ENCODE measurements around the gene RAD51B.
A peak's percentile ranks its signal among the peaks of the same experiment; 100 is the strongest.

RAD51B gene

DNA sequence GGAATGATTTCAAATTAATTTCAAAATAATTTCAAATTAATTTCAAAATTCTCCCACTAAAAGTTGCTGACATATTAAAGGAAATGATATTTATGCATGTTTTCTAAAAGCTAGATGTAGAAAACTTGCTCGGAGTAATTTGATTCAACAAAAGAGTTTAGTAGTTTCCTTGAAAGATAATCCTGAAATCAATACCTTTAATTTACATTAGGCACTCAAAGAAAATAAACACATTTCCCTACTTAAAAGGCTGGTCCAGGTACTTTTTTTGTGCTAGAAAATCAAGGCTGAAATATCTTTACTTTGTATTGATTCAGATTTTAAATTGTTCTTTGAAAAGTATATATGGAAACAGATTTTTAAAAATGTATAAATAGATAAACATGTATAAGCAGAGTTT, 370.5 kb downstream of the RAD51B start (continued):
- TF ChIP-seq, protein P1, sequence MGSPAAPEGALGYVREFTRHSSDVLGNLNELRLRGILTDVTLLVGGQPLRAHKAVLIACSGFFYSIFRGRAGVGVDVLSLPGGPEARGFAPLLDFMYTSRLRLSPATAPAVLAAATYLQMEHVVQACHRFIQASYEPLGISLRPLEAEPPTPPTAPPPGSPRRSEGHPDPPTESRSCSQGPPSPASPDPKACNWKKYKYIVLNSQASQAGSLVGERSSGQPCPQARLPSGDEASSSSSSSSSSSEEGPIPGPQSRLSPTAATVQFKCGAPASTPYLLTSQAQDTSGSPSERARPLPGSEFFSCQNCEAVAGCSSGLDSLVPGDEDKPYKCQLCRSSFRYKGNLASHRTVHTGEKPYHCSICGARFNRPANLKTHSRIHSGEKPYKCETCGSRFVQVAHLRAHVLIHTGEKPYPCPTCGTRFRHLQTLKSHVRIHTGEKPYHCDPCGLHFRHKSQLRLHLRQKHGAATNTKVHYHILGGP (tag by site-specific recombination; IDR thresholded peaks at IDR 0.05): peak; percentile 93
- TF ChIP-seq ZNF549 (tag by site-specific recombination; IDR thresholded peaks at IDR 0.05) (no peak), TCF7L2 (IDR thresholded peaks at IDR 0.05; ENCODE audit: borderline replicate concordance, low read depth, low read length) (0 out of 2 replicates have a peak, but pooled peaks have one; percentile 24), ZBTB6 (tag by site-specific recombination; IDR thresholded peaks at IDR 0.05) (no peak), FEZF1 (tag by site-specific recombination; IDR thresholded peaks at IDR 0.05) (peak; percentile 48; the same call in 1 of the 2 replicates), WT1 (tag by site-specific recombination; IDR thresholded peaks at IDR 0.05) (0 out of 2 replicates have a peak, but pooled peaks have one; percentile 44)

DNA sequence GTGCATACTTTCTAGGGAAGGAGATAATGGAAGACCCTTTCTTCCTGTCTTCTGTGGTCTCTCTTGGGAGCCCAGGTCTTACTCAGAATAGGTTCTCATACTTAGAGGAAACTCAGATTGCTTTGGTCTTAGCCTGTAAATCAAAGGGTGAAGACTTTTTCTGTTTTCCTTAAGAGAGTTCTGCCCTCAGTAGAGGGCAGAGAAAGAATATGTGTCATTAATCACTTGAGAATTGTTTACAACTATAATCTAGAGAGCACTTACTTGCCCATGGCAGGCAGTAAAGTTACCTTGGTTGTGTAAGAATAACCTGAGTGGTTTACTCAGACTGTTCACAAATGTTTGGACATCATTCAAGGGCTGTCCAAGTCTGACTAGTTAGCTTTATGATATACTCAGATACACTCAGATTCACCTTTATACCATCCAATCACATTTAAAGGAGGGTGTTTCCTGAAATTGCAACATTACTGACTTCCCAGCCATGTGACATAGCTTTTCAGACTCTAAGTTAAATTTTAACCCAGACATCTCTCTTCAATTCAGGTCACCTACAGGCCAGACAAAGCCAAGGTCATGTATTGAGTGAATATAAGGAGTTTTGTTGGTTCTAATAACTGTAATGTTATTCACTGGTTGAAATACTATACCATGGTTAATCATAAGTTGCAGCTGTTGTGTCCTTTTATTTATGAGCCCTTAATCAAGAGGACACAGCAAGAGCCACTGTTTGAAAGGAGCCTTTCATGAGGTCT, 372.2 kb downstream of the RAD51B start:
- CTCF ChIA-PET: no interaction called here
- Histone ChIP-seq H3K4me3 (ENCODE audit: low read depth, low read length) (no peak overlapping the region), H3K27ac (ENCODE audit: extremely low read depth, low read depth, low read length) (peak overlapping the region; percentile 85), H3K4me1 (ENCODE audit: control insufficient read depth, insufficient read depth, low read length) (peaks cover 42% of the 10 kb centered on the region), H3K36me3 (ENCODE audit: control insufficient read depth in 2 of 2, insufficient read depth in 1 of 2, low read length in 2 of 2) (no peaks in the 10 kb centered on the region), H3K9me3 (ENCODE audit: control insufficient read depth, insufficient read depth, low read depth, low read length) (no peaks in the 10 kb centered on the region)
- POLR2A ChIA-PET: no interaction called here
- TF ChIP-seq ZBTB17 (tag by site-specific recombination; IDR thresholded peaks at IDR 0.05) (peak; percentile 89), ZNF580 (tag by site-specific recombination; IDR thresholded peaks at IDR 0.05) (peak; percentile 38), ZBTB10 (tag by site-specific recombination; IDR thresholded peaks at IDR 0.05) (no peak), ZNF366 (tag by site-specific recombination; conservative IDR thresholded peaks at IDR 0.05) (peak; percentile 83), TRIM28 (IDR thresholded peaks at IDR 0.05; ENCODE audit: borderline replicate concordance, low read length) (peak; percentile 39; the same call in 1 of the 2 replicates), ZNF302 (tag by site-specific recombination; IDR thresholded peaks at IDR 0.05; ENCODE audit: low read depth) (no peak), ZNF112 (tag by site-specific recombination; IDR thresholded peaks at IDR 0.05) (no peak), ZNF221 (tag by site-specific recombination; IDR thresholded peaks at IDR 0.05; ENCODE audit: borderline replicate concordance) (no peak), ZNF223 (tag by site-specific recombination; IDR thresholded peaks at IDR 0.05) (no peak), FEZF1 (tag by site-specific recombination; IDR thresholded peaks at IDR 0.05) (peak; percentile 79), WT1 (tag by site-specific recombination; IDR thresholded peaks at IDR 0.05) (0 out of 2 replicates have a peak, but pooled peaks have one; percentile 42), ZNF747 (tag by site-specific recombination; IDR thresholded peaks at IDR 0.05) (no peak), ZXDB (tag by site-specific recombination; IDR thresholded peaks at IDR 0.05) (peak; percentile 26; the same call in 1 of the 2 replicates), SP7 (tag by site-specific recombination; IDR thresholded peaks at IDR 0.05) (peak; percentile 73), ZNF837 (tag by site-specific recombination; IDR thresholded peaks at IDR 0.05) (no peak), ZNF561 (tag by site-specific recombination; IDR thresholded peaks at IDR 0.05; ENCODE audit: borderline replicate concordance) (0 out of 2 replicates have a peak, but pooled peaks have one; percentile 62), ZNF416 (tag by site-specific recombination; IDR thresholded peaks at IDR 0.05) (no peak)
- TF ChIP-seq, protein P2, sequence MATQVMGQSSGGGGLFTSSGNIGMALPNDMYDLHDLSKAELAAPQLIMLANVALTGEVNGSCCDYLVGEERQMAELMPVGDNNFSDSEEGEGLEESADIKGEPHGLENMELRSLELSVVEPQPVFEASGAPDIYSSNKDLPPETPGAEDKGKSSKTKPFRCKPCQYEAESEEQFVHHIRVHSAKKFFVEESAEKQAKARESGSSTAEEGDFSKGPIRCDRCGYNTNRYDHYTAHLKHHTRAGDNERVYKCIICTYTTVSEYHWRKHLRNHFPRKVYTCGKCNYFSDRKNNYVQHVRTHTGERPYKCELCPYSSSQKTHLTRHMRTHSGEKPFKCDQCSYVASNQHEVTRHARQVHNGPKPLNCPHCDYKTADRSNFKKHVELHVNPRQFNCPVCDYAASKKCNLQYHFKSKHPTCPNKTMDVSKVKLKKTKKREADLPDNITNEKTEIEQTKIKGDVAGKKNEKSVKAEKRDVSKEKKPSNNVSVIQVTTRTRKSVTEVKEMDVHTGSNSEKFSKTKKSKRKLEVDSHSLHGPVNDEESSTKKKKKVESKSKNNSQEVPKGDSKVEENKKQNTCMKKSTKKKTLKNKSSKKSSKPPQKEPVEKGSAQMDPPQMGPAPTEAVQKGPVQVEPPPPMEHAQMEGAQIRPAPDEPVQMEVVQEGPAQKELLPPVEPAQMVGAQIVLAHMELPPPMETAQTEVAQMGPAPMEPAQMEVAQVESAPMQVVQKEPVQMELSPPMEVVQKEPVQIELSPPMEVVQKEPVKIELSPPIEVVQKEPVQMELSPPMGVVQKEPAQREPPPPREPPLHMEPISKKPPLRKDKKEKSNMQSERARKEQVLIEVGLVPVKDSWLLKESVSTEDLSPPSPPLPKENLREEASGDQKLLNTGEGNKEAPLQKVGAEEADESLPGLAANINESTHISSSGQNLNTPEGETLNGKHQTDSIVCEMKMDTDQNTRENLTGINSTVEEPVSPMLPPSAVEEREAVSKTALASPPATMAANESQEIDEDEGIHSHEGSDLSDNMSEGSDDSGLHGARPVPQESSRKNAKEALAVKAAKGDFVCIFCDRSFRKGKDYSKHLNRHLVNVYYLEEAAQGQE (tag by site-specific recombination; IDR thresholded peaks at IDR 0.05): no peak
- TF ChIP-seq, protein P3, sequence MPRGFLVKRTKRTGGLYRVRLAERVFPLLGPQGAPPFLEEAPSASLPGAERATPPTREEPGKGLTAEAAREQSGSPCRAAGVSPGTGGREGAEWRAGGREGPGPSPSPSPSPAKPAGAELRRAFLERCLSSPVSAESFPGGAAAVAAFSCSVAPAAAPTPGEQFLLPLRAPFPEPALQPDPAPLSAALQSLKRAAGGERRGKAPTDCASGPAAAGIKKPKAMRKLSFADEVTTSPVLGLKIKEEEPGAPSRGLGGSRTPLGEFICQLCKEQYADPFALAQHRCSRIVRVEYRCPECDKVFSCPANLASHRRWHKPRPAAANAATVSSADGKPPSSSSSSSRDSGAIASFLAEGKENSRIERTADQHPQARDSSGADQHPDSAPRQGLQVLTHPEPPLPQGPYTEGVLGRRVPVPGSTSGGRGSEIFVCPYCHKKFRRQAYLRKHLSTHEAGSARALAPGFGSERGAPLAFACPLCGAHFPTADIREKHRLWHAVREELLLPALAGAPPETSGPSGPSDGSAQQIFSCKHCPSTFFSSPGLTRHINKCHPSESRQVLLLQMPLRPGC (tag by site-specific recombination; IDR thresholded peaks at IDR 0.05): no peak

Data from HEK293 (cell line).